DOHH2 (cell line): ENCODE results near the gene OR4D2.
"Not testable (repeated sequence)": the region's sequence is repeated elsewhere in the genome, so short reads cannot be mapped to it uniquely, and the experiment has no call there.

ENCODE experiments used
- H3F3A ChIP-seq: fragments of 200-600 bp; sonication (generic), shearing (Covaris generic); 2 replicates; pipeline ENCODE4 v1.6.0; 2016; ENCODE audit warnings: antibody characterized with exemption, mild to moderate bottlenecking; ENCODE audit not compliant: control insufficient read depth, insufficient read depth
- H3K27ac ChIP-seq: fragments of 200-600 bp; sonication (generic); 2 replicates; pipeline ENCODE4 v1.5.1; 2014; ENCODE audit warnings: low read depth, mild to moderate bottlenecking, low read length, moderate library complexity
- H3K27me3 ChIP-seq: fragments of 200-600 bp; sonication (generic); 2 replicates; pipeline ENCODE4 v1.6.1; 2014; ENCODE audit warnings: mild to moderate bottlenecking, low read length, mixed read lengths; ENCODE audit not compliant: control insufficient read depth
- H3K36me3 ChIP-seq: fragments of 200-600 bp; sonication (generic); 2 replicates; pipeline ENCODE4 v1.6.1; 2014; ENCODE audit warnings: mild to moderate bottlenecking, low read length, moderate library complexity, mixed read lengths; ENCODE audit not compliant: control insufficient read depth
- H3K4me1 ChIP-seq: fragments of 200-600 bp; sonication (generic); 2 replicates; pipeline ENCODE4 v1.6.1; 2014; ENCODE audit warnings: mild to moderate bottlenecking, low read length, mixed read lengths; ENCODE audit not compliant: control insufficient read depth
- H3K4me2 ChIP-seq: fragments of 200-600 bp; sonication (generic); 2 replicates; pipeline ENCODE4 v1.6.0; 2014; ENCODE audit warnings: mild to moderate bottlenecking, low read length, moderate library complexity
- H3K4me3 ChIP-seq: fragments of 200-600 bp; sonication (generic); 2 replicates; pipeline ENCODE4 v1.5.1; 2014; ENCODE audit warnings: mild to moderate bottlenecking, low read length, mixed read lengths
- H3K79me2 ChIP-seq: fragments of 200-600 bp; sonication (generic); 2 replicates; pipeline ENCODE4 v1.6.1; 2014; ENCODE audit warnings: mild to moderate bottlenecking, low read length, mixed read lengths; ENCODE audit not compliant: control insufficient read depth
- H3K9me2 ChIP-seq: fragments of 200-600 bp; sonication (generic); replicated peaks from 2 replicates; pipeline ENCODE4 v1.6.1; 2014; ENCODE audit warnings: mild to moderate bottlenecking, low read length, mixed read lengths; ENCODE audit not compliant: control insufficient read depth
- H3K9me3 ChIP-seq: fragments of 200-600 bp; sonication (generic); 2 replicates; pipeline ENCODE4 v1.6.1; 2014; ENCODE audit warnings: antibody characterized with exemption, low read length, mixed read lengths; ENCODE audit not compliant: control insufficient read depth, insufficient read depth
- H4K20me1 ChIP-seq: fragments of 200-600 bp; sonication (generic); 2 replicates; pipeline ENCODE4 v1.6.0; 2014; ENCODE audit warnings: low read depth, mild to moderate bottlenecking, antibody characterized with exemption, low read length, moderate library complexity; ENCODE audit not compliant: control insufficient read depth, insufficient read depth
- EZH2phosphoT487 ChIP-seq: fragments of 200-600 bp; sonication (generic); IDR thresholded peaks from 2 replicates; pipeline ENCODE4 v1.6.1; 2017; ENCODE audit warnings: borderline replicate concordance, mild to moderate bottlenecking, antibody characterized with exemption, low read length, moderate library complexity, mixed read lengths
- TF ChIP-seq, protein P1 (sequence below): fragments of 200-600 bp; sonication (generic); IDR thresholded peaks from one replicate; pipeline ENCODE4 v1.5.1; 2014; ENCODE audit warnings: antibody characterized with exemption, mild to moderate bottlenecking, low read depth, low read length; ENCODE audit not compliant: poor library complexity, severe bottlenecking

The OR4D2 gene

DNA sequence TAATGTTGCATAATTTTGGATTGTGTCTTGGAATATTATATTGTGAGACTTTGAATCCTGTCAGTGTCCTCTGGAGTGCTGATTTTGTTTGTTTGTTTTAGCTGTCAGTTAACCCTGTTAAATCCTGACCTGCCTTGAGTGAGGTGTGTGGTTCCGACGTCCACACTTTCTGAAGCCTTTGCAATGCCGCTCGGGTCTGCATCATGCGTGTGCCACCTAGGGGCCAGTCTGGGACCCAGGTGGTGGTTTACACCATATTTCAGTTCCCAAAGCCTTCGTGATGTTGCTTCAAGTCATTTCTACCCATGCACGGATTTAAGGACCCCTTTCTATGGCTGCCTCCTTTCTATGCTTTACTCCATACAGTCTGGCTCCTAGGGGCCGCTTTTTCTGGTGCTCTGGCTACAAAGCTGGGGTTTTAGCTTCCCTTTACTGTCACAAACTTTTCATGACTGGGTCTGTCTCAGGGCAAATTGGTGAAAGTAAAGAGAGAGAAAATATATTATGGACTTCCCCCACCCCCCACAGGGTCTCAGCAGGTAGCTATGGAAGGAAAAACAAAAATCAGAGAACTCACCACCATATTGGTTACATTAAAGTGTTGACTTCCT lies 30.0 kb upstream of the OR4D2 start:
- no peak overlapping the region for H3K4me2 ChIP-seq
- H3K27ac ChIP-seq = no peak overlapping the region
- H4K20me1 ChIP-seq = no peaks in the 10 kb centered on the region
- no peaks in the 10 kb centered on the region for H3K79me2 ChIP-seq
- no peaks in the 10 kb centered on the region for H3K9me2 ChIP-seq
- no peaks in the 10 kb centered on the region for H3F3A ChIP-seq
- no peaks in the 10 kb centered on the region for H3K4me1 ChIP-seq
- no peaks in the 10 kb centered on the region for H3K36me3 ChIP-seq
- H3K4me3 ChIP-seq = no peak overlapping the region
- TF ChIP-seq, protein P1, sequence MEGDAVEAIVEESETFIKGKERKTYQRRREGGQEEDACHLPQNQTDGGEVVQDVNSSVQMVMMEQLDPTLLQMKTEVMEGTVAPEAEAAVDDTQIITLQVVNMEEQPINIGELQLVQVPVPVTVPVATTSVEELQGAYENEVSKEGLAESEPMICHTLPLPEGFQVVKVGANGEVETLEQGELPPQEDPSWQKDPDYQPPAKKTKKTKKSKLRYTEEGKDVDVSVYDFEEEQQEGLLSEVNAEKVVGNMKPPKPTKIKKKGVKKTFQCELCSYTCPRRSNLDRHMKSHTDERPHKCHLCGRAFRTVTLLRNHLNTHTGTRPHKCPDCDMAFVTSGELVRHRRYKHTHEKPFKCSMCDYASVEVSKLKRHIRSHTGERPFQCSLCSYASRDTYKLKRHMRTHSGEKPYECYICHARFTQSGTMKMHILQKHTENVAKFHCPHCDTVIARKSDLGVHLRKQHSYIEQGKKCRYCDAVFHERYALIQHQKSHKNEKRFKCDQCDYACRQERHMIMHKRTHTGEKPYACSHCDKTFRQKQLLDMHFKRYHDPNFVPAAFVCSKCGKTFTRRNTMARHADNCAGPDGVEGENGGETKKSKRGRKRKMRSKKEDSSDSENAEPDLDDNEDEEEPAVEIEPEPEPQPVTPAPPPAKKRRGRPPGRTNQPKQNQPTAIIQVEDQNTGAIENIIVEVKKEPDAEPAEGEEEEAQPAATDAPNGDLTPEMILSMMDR = no peak
- TF ChIP-seq EZH2phosphoT487 = no peak
- H3K9me3 ChIP-seq = no peaks in the 10 kb centered on the region
- peaks cover 2% of the 10 kb centered on the region; the same call in 1 of the 2 replicates for H3K27me3 ChIP-seq

DNA sequence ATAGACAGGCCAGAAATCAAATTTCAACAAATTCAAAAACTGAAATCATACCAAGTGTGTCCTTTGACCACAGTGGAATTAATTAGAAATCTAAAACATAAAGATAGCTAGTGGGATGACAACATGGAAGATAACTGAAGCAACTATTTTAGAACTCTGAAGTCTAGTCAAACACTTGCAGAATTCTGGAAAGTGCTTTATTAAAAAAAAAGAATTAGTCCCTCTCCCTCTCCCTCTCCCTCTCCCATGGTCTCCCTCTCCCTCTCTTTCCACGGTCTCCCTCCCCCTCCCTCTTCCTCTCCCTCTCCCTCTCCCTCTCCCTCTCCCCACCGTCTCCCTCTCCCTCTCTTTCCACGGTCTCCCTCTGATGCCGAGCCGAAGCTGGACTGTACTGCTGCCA lies 25.3 kb upstream of the OR4D2 start:
- no peaks in the 10 kb centered on the region for H3K79me2 ChIP-seq
- no peak overlapping the region for H3K27ac ChIP-seq
- H3F3A ChIP-seq = no peaks in the 10 kb centered on the region
- H4K20me1 ChIP-seq = no peaks in the 10 kb centered on the region
- TF ChIP-seq EZH2phosphoT487 = no peak
- no peaks in the 10 kb centered on the region for H3K4me1 ChIP-seq
- H3K36me3 ChIP-seq = no peaks in the 10 kb centered on the region
- H3K9me2 ChIP-seq = no peaks in the 10 kb centered on the region
- no peak overlapping the region for H3K4me2 ChIP-seq
- H3K9me3 ChIP-seq = peaks cover 4% of the 10 kb centered on the region; the same call in 1 of the 2 replicates
- H3K27me3 ChIP-seq = peaks cover 13% of the 10 kb centered on the region
- no peak overlapping the region for H3K4me3 ChIP-seq

DNA sequence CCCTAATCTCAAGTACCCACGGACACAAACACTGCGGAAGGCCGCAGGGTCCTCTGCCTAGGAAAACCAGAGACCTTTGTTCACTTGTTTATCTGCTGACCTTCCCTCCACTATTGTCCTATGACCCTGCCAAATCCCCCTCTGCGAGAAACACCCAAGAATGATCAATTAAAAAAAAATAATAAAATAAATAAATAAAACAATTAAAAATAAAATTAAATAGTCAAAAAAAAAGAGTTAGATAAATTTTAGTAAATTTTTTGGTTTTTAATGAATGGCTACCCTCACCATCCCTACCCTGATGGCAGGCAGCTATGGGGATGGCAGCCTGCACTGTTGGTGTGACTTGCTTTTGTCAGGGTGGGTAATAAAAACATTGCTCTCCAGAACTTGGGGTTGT lies 23.4 kb upstream of the OR4D2 start:
- not testable (repeated sequence) for H3K9me3 ChIP-seq, H3K27ac ChIP-seq, H3K9me2 ChIP-seq, H3F3A ChIP-seq, H3K36me3 ChIP-seq, H4K20me1 ChIP-seq, H3K4me3 ChIP-seq, H3K79me2 ChIP-seq, H3K4me2 ChIP-seq, H3K4me1 ChIP-seq
- peaks cover 16% of the 10 kb centered on the region for H3K27me3 ChIP-seq

DNA sequence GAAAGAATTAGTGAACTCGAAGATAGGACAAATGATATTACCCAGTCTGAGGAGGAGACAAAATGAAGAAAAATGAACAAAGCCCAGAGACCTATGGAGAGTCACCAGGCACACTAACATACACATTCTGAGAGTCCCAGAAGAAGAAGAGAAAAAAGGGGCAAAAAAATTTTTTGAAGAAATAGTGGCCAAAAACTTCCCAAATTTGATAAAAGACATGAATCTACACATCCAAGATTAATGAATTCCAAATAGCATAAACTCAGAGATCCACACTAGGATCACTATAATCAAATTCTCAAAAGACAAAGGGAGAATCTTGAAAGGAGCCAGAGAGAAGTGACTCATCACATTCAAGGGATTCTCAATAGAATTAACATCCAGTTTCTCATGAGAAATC lies 22.0 kb upstream of the OR4D2 start:
- no peak overlapping the region for H3K27ac ChIP-seq
- no peaks in the 10 kb centered on the region for H3K79me2 ChIP-seq
- H3F3A ChIP-seq = no peaks in the 10 kb centered on the region
- H3K4me2 ChIP-seq = no peak overlapping the region
- no peak overlapping the region for H3K4me3 ChIP-seq
- TF ChIP-seq EZH2phosphoT487 = no peak
- TF ChIP-seq, protein P1 = no peak
- no peaks in the 10 kb centered on the region for H3K36me3 ChIP-seq
- peaks cover 22% of the 10 kb centered on the region for H3K27me3 ChIP-seq
- no peaks in the 10 kb centered on the region for H3K4me1 ChIP-seq
- no peaks in the 10 kb centered on the region for H4K20me1 ChIP-seq
- no peaks in the 10 kb centered on the region for H3K9me2 ChIP-seq
- peaks cover 4% of the 10 kb centered on the region; the same call in 1 of the 2 replicates for H3K9me3 ChIP-seq
